ENCODE results near the gene CERCAM. TPM values are rescaled to one million over a fixed set of nuclear protein-coding genes. Genes with fewer than 3 reads are reported as not detected.

Gene CERCAM
- total and polyA plus RNA-seq, 8 donors, result 13.0 to 29.9 (median 18.8) TPM

DNA sequence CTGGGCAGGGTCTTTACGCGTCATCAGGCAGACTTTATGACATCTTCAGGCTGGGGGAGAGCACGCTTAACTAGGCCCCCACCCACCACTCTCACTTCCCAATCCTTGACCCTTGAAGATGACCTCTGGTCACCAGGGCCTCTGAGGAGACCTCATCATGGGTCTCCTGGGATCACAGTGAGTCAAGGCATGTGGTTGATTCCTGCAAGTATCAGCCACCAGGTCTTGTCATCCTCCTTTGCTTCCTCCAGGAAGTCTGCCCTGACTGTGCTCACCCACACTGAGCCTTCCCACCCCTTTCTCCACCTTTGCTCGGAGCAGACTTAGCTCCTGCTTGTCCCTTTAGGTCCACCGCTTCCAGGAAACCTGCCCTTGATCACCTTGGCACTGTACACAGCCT, 52.4 kb downstream of the CERCAM start:
- 99 to 100% methylated on average over 5 of the region's 5 CpGs for WGBS, 2 donors
- H3K9me3 ChIP-seq, result no peaks in the 10 kb centered on the region
- no peak overlapping the region for H3K4me3 ChIP-seq
- TF ChIP-seq, protein P1, sequence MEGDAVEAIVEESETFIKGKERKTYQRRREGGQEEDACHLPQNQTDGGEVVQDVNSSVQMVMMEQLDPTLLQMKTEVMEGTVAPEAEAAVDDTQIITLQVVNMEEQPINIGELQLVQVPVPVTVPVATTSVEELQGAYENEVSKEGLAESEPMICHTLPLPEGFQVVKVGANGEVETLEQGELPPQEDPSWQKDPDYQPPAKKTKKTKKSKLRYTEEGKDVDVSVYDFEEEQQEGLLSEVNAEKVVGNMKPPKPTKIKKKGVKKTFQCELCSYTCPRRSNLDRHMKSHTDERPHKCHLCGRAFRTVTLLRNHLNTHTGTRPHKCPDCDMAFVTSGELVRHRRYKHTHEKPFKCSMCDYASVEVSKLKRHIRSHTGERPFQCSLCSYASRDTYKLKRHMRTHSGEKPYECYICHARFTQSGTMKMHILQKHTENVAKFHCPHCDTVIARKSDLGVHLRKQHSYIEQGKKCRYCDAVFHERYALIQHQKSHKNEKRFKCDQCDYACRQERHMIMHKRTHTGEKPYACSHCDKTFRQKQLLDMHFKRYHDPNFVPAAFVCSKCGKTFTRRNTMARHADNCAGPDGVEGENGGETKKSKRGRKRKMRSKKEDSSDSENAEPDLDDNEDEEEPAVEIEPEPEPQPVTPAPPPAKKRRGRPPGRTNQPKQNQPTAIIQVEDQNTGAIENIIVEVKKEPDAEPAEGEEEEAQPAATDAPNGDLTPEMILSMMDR (IDR thresholded peaks at IDR 0.05), result no peak
- DNase-seq (no peak), ATAC-seq (no peak), FAIRE-seq (no peak)
- intact Hi-C loops (cut with DNase I), result no loop called here
- H3K27me3 ChIP-seq, result no peaks in the 10 kb centered on the region
- H3K4me1 ChIP-seq, result no peaks in the 10 kb centered on the region
- no peak overlapping the region for H3K27ac ChIP-seq
- H3K36me3 ChIP-seq, result no peaks in the 10 kb centered on the region

DNA sequence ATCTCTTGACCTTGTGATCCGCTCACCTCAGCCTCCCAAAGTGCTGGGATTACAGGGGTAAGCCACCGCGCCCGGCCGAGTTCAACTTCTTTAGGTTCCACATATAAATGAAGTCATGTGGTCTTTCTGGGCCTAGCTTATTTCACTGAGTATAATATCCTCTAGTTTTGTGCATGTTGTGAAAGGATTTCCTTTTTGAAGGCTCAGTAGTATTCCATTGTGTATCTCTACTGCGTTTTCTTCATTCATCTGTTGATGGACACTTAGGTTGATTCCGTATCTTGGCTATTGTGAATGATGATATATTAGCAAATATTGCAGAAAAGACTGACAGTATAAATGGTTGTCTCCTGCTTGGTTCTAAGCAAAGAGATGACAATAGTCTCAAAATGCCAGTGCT, 55.2 kb downstream of the CERCAM start:
- WGBS, 2 donors, result 96 to 98% methylated on average over 7 of the region's 7 CpGs
- ATAC-seq, result no peak
- FAIRE-seq, result no peak
- Histone ChIP-seq H3K27ac (no peak overlapping the region), H3K9me3 (no peaks in the 10 kb centered on the region), H3K4me1 (no peaks in the 10 kb centered on the region), H3K36me3 (no peaks in the 10 kb centered on the region), H3K4me3 (no peak overlapping the region), H3K27me3 (no peaks in the 10 kb centered on the region)
- no peak for DNase-seq
- TF ChIP-seq, protein P1 (IDR thresholded peaks at IDR 0.05), result no peak
- intact Hi-C loops (cut with DNase I), result no loop called here

DNA sequence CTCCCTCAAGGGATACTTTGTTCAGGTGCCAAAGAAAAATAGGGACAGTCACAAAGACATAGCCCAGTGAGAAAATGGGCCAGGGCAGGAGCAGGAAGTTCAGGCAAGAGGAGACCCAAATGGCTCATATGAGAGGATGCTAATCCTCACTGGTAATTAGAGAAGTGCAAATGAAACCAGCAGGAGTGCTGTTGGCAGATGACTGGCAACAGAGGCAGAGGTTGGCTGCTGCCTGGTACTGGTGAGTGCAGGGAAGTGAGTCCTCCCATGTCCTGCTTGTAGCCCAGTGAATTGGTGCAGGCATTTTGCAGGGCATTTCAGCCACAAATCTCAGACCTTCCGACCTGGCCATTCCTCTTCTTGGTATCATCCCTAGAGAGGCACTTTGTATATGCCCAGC, 58.6 kb downstream of the CERCAM start:
- Histone ChIP-seq H3K9me3 (no peaks in the 10 kb centered on the region), H3K27me3 (no peaks in the 10 kb centered on the region), H3K36me3 (peaks cover 0 to 18% (median 0%) of the 10 kb centered on the region in 3 donors), H3K4me1 (no peaks in the 10 kb centered on the region), H3K4me3 (no peak overlapping the region), H3K27ac (no peak overlapping the region)
- TF ChIP-seq, protein P1 (IDR thresholded peaks at IDR 0.05), result no peak
- intact Hi-C loops (cut with DNase I), result no loop called here
- FAIRE-seq, result no peak
- no peak for DNase-seq
- ATAC-seq, result no peak
- 86 to 100% methylated on average over 1 of the region's 1 CpG for WGBS, 2 donors

DNA sequence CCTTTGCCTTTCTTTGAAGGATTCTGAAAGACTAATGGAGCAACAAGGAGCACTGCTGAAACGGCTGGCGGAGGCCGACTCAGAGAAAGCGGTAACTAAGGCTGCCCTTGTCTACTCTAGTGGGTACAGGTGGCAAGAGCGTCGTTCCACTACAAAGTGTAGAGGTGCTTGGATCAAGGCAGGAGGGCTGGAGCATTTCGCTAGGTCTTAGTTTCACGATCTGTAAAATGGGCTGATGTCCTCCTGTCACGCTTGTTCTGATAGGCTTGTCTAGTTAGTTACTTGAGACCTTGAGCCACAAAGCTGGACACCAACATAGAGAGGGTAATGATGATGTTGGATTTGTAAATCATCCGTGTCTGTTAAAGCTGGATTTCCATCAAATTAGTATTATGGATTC, 60.9 kb downstream of the CERCAM start:
- intact Hi-C loops (cut with DNase I), result no loop called here
- DNase-seq (no peak), ATAC-seq (no peak), FAIRE-seq (no peak)
- no peaks in the 10 kb centered on the region for H3K9me3 ChIP-seq
- H3K27me3 ChIP-seq, result no peaks in the 10 kb centered on the region
- H3K27ac ChIP-seq, result no peak overlapping the region
- no peak overlapping the region for H3K4me3 ChIP-seq
- H3K4me1 ChIP-seq, result no peaks in the 10 kb centered on the region
- TF ChIP-seq, protein P1 (IDR thresholded peaks at IDR 0.05), result no peak
- WGBS, 2 donors, result 97% methylated on average over 10 of the region's 10 CpGs
- H3K36me3 ChIP-seq, result peaks cover 0 to 18% (median 3%) of the 10 kb centered on the region in 3 donors

DNA sequence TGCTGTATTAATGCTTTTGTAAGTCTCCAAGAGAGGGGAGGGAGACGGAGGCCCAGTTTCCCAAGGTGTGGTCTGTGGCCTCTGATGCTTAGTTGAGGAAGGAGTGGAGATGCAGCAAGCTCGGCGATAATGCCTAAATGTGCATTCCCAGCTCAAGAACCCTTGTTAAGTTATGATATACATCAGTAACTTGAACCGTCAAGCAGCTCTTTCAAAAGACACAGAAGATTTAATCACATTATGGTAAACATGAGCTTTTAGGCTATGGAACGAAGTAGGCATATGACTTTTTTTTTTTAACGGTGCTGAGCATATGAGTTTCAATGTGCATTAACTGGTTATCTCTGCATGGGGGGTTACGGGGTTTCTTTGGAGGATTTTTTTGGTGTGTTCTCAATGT, 61.5 kb downstream of the CERCAM start:
- Histone ChIP-seq H3K27me3 (no peaks in the 10 kb centered on the region), H3K4me1 (no peaks in the 10 kb centered on the region), H3K4me3 (no peak overlapping the region), H3K27ac (no peak overlapping the region), H3K9me3 (no peaks in the 10 kb centered on the region), H3K36me3 (peaks cover 0 to 18% (median 3%) of the 10 kb centered on the region in 3 donors)
- WGBS, 2 donors, result 93 to 97% methylated on average over 7 of the region's 7 CpGs
- TF ChIP-seq, protein P1 (IDR thresholded peaks at IDR 0.05), result no peak
- ATAC-seq, result no peak
- intact Hi-C loops (cut with DNase I), result no loop called here
- FAIRE-seq, result no peak
- DNase-seq, result no peak

Data from pancreas (tissue), 10 donors.